Mesenchymal stem cell (in vitro differentiated cells and primary cell): ENCODE measurements around the gene NUDT19.
"Not testable (repeated sequence)": the region's sequence is repeated elsewhere in the genome, so short reads cannot be mapped to it uniquely, and the experiment has no call there.

Experiments used
- DNase-seq: peaks from one replicate; pipeline ENCODE4 v3.0.0-alpha.2; 2013
- H2AFZ ChIP-seq: one replicate; pipeline ENCODE4 v1.6.1; 2013; ENCODE audit warnings: low read depth, mild to moderate bottlenecking, control low read depth, inconsistent platforms, low read length, moderate library complexity
- H2AK5ac ChIP-seq: 2 replicates; pipeline ENCODE4 v1.6.1; 2013; ENCODE audit warnings: low read length, moderate library complexity, mild to moderate bottlenecking, inconsistent platforms; ENCODE audit not compliant: severe bottlenecking
- H2BK120ac ChIP-seq: one replicate; pipeline ENCODE4 v1.6.1; 2013; ENCODE audit warnings: low read depth, mild to moderate bottlenecking, inconsistent platforms, low read length, moderate library complexity
- H2BK12ac ChIP-seq, 2 experiments: one replicate each; pipeline ENCODE4 v1.6.1; 2013; ENCODE audit warnings: inconsistent platforms in 2 of 2, low read length in 2 of 2, mild to moderate bottlenecking in 2 of 2, moderate library complexity in 2 of 2, control low read depth in 1 of 2
- H2BK15ac ChIP-seq: one replicate; pipeline ENCODE4 v1.6.1; 2013; ENCODE audit warnings: mild to moderate bottlenecking, low read depth, inconsistent platforms; ENCODE audit not compliant: poor library complexity, severe bottlenecking
- H2BK5ac ChIP-seq: 2 replicates; pipeline ENCODE4 v1.6.1; 2013; ENCODE audit warnings: low read depth, mild to moderate bottlenecking, low read length, control low read depth, inconsistent platforms; ENCODE audit not compliant: poor library complexity, severe bottlenecking
- H3K14ac ChIP-seq, 2 experiments: one replicate each; pipeline ENCODE4 v1.6.1; 2013; ENCODE audit warnings: inconsistent platforms in 2 of 2, low read length in 2 of 2, control low read depth in 1 of 2, mild to moderate bottlenecking in 1 of 2, moderate library complexity in 1 of 2
- H3K18ac ChIP-seq, 2 experiments: one replicate each; pipeline ENCODE4 v1.6.1; 2013; ENCODE audit warnings: inconsistent platforms in 2 of 2, low read length in 2 of 2, control low read depth in 1 of 2, low read depth in 1 of 2, mild to moderate bottlenecking in 1 of 2
- H3K23ac ChIP-seq, 2 experiments: one replicate each; pipeline ENCODE4 v1.6.1; 2013; ENCODE audit warnings: inconsistent platforms in 2 of 2, low read length in 2 of 2, mild to moderate bottlenecking in 2 of 2, moderate library complexity in 2 of 2, control low read depth in 1 of 2
- H3K27ac ChIP-seq: 2 replicates; pipeline ENCODE4 v1.5.1; 2013; ENCODE audit warnings: mild to moderate bottlenecking, moderate library complexity, low read length, control low read depth, inconsistent platforms; ENCODE audit not compliant: poor library complexity, severe bottlenecking
- H3K27me3 ChIP-seq, 2 experiments: 2 replicates each; pipeline versions ENCODE4 v1.6.1 to v1.7.0; 2013; ENCODE audit warnings: low read length in 2 of 2, mild to moderate bottlenecking in 2 of 2, moderate library complexity in 2 of 2, control low read depth in 1 of 2, inconsistent platforms in 1 of 2; ENCODE audit not compliant: control insufficient read depth in 1 of 2, insufficient read depth in 1 of 2
- H3K36me3 ChIP-seq, 2 experiments: 2 replicates each; pipeline versions ENCODE4 v1.6.1 to v1.7.0; 2013; ENCODE audit warnings: low read length in 2 of 2, control low read depth in 1 of 2, inconsistent platforms in 1 of 2, low read depth in 1 of 2, mild to moderate bottlenecking in 1 of 2; ENCODE audit not compliant: insufficient read depth in 2 of 2, control insufficient read depth in 1 of 2
- H3K4ac ChIP-seq, 2 experiments: one replicate each; pipeline ENCODE4 v1.6.1; 2013; ENCODE audit warnings: inconsistent platforms in 2 of 2, low read length in 2 of 2, mild to moderate bottlenecking in 2 of 2, moderate library complexity in 2 of 2, control low read depth in 1 of 2, low read depth in 1 of 2
- H3K4me1 ChIP-seq: 2 replicates; pipeline ENCODE4 v1.6.1; 2013; ENCODE audit warnings: low read depth, low read length, control low read depth; ENCODE audit not compliant: control insufficient read depth, insufficient read depth
- H3K4me2 ChIP-seq: 2 replicates; pipeline ENCODE4 v1.6.1; 2013; ENCODE audit warnings: low read length, mild to moderate bottlenecking, inconsistent platforms; ENCODE audit not compliant: poor library complexity, severe bottlenecking
- H3K4me3 ChIP-seq, 2 experiments: 2 replicates each; pipeline versions ENCODE4 v1.5.1 to v1.7.0; 2013; ENCODE audit warnings: low read length in 2 of 2, mild to moderate bottlenecking in 2 of 2, control low read depth in 1 of 2, low read depth in 1 of 2; ENCODE audit not compliant: insufficient read depth in 1 of 2
- H3K79me1 ChIP-seq: replicated peaks from 2 replicates; pipeline ENCODE4 v1.6.1; 2013; ENCODE audit warnings: mild to moderate bottlenecking, control low read depth, low read length, inconsistent platforms; ENCODE audit not compliant: poor library complexity, severe bottlenecking
- H3K9ac ChIP-seq: 2 replicates; pipeline ENCODE4 v1.7.0; 2013; ENCODE audit warnings: mild to moderate bottlenecking, low read length, moderate library complexity
- H3K9me3 ChIP-seq: 2 replicates; pipeline ENCODE4 v1.7.0; 2013; ENCODE audit warnings: mild to moderate bottlenecking, low read length; ENCODE audit not compliant: control insufficient read depth
- H4K8ac ChIP-seq: one replicate; pipeline ENCODE4 v1.6.1; 2013; ENCODE audit warnings: inconsistent platforms, mild to moderate bottlenecking, low read length, moderate library complexity
- H4K91ac ChIP-seq: one replicate; pipeline ENCODE4 v1.6.1; 2013; ENCODE audit warnings: mild to moderate bottlenecking, low read length, inconsistent platforms
- WGBS: methylation state at CpG from one replicate; pipeline ENCODE4 v1.1.7; 2013; ENCODE audit warnings: mixed read lengths; 5-methylcytosine and 5-hydroxymethylcytosine counted together

The NUDT19 gene

GRCh38 chr19:32711747-32712146 is 20.1 kb downstream of the NUDT19 start:
- H2BK120ac ChIP-seq, result no peak overlapping the region
- no peak overlapping the region for H2AK5ac ChIP-seq
- H3K79me1 ChIP-seq, result peaks cover 12% of the 10 kb centered on the region

GRCh38 chr19:32716203-32716602 is 24.6 kb downstream of the NUDT19 start:
- not testable (repeated sequence) for H4K91ac ChIP-seq, H3K14ac ChIP-seq, H4K8ac ChIP-seq, H2BK120ac ChIP-seq, H2BK12ac ChIP-seq, H2BK15ac ChIP-seq, H2AK5ac ChIP-seq, H3K79me1 ChIP-seq, H3K18ac ChIP-seq, H3K27ac ChIP-seq, H2BK5ac ChIP-seq, H3K23ac ChIP-seq, H3K4me2 ChIP-seq, H3K9ac ChIP-seq, H3K9me3 ChIP-seq, H3K4ac ChIP-seq, H3K27me3 ChIP-seq, DNase-seq, H3K4me1 ChIP-seq, H2AFZ ChIP-seq, H3K4me3 ChIP-seq
- 93% methylated on average over 7 of the region's 7 CpGs for WGBS
- H3K36me3 ChIP-seq, result peaks cover 11 to 36% of the 10 kb centered on the region in 2 experiments

More at GRCh38 chr19:32711747-32712146, 20.1 kb downstream of the NUDT19 start:
- H3K4me2 ChIP-seq, result no peak overlapping the region
- no peak overlapping the region for H3K27ac ChIP-seq
- H3K9me3 ChIP-seq, result no peaks in the 10 kb centered on the region
- H4K8ac ChIP-seq, result no peak overlapping the region
- H3K4ac ChIP-seq, result no peak overlapping the region
- H4K91ac ChIP-seq, result no peak overlapping the region
- H3K18ac ChIP-seq, result no peak overlapping the region
- no peak overlapping the region for H2BK12ac ChIP-seq
- no peak overlapping the region for H2BK5ac ChIP-seq
- no peak for DNase-seq
- no peak overlapping the region for H3K14ac ChIP-seq
- no peaks in the 10 kb centered on the region for H3K4me1 ChIP-seq
- no peaks in the 10 kb centered on the region for H3K27me3 ChIP-seq
- H2AFZ ChIP-seq, result no peak overlapping the region
- no peak overlapping the region for H2BK15ac ChIP-seq
- H3K23ac ChIP-seq, result no peak overlapping the region
- H3K36me3 ChIP-seq, result peaks cover 5 to 43% of the 10 kb centered on the region in 2 experiments
- WGBS, result 94% methylated on average over 6 of the region's 6 CpGs
- H3K4me3 ChIP-seq, result no peak overlapping the region
- H3K9ac ChIP-seq, result no peak overlapping the region

GRCh38 chr19:32717496-32717895 is 25.9 kb downstream of the NUDT19 start:
- Histone ChIP-seq H3K36me3 (peaks cover 8 to 27% of the 10 kb centered on the region in 2 experiments), H3K9ac (no peak overlapping the region), H3K4me3 (no peak overlapping the region), H3K4me1 (peaks cover 2% of the 10 kb centered on the region), H2BK15ac (no peak overlapping the region), H2BK5ac (no peak overlapping the region), H4K91ac (no peak overlapping the region), H2BK12ac (no peak overlapping the region), H3K79me1 (no peaks in the 10 kb centered on the region), H3K27me3 (no peaks in the 10 kb centered on the region), H3K9me3 (no peaks in the 10 kb centered on the region), H2BK120ac (no peak overlapping the region), H4K8ac (no peak overlapping the region), H3K4me2 (no peak overlapping the region), H2AK5ac (no peak overlapping the region), H3K18ac (no peak overlapping the region), H2AFZ (no peak overlapping the region), H3K27ac (no peak overlapping the region), H3K4ac (no peak overlapping the region), H3K23ac (no peak overlapping the region), H3K14ac (no peak overlapping the region)
- no peak for DNase-seq
- 91% methylated on average over 4 of the region's 5 CpGs for WGBS

GRCh38 chr19:32718286-32718685 is 26.7 kb downstream of the NUDT19 start:
- DNase-seq, result no peak
- H3K36me3 ChIP-seq, result peaks cover 8 to 23% of the 10 kb centered on the region in 2 experiments
- H3K23ac ChIP-seq, result no peak overlapping the region
- H2AFZ ChIP-seq, result no peak overlapping the region
- H2BK120ac ChIP-seq, result no peak overlapping the region
- no peak overlapping the region for H4K91ac ChIP-seq
- H2BK15ac ChIP-seq, result no peak overlapping the region
- no peak overlapping the region for H3K18ac ChIP-seq
- H2BK12ac ChIP-seq, result no peak overlapping the region
- H3K27me3 ChIP-seq, result no peaks in the 10 kb centered on the region
- H4K8ac ChIP-seq, result no peak overlapping the region
- no peak overlapping the region for H3K4me2 ChIP-seq
- H2BK5ac ChIP-seq, result no peak overlapping the region
- no peak overlapping the region for H3K9ac ChIP-seq
- H2AK5ac ChIP-seq, result no peak overlapping the region
- H3K14ac ChIP-seq, result no peak overlapping the region
- 92% methylated on average over 7 of the region's 7 CpGs for WGBS
- H3K79me1 ChIP-seq, result no peaks in the 10 kb centered on the region
- H3K4ac ChIP-seq, result no peak overlapping the region
- peaks cover 2% of the 10 kb centered on the region for H3K4me1 ChIP-seq
- no peaks in the 10 kb centered on the region for H3K9me3 ChIP-seq
- no peak overlapping the region for H3K4me3 ChIP-seq
- no peak overlapping the region for H3K27ac ChIP-seq
